Stimulated activated CD4-positive, alpha-beta T cell treated with anti-CD3 and anti-CD28 coated beads, Interleukin-1b, Interleukin-23, amount 100 ng/mL, for 1 hour (primary cell): ENCODE data around the gene ZNF534.
"Not testable (repeated sequence)": the region's sequence is repeated elsewhere in the genome, so short reads cannot be mapped to it uniquely, and the experiment has no call there.

Source experiments
- DNase-seq, 2 donors: peaks; one replicate each; pipeline ENCODE4 v3.0.0-alpha.2; 2020; ENCODE audit warnings: low read depth in 2 of 2

The ZNF534 gene

DNA sequence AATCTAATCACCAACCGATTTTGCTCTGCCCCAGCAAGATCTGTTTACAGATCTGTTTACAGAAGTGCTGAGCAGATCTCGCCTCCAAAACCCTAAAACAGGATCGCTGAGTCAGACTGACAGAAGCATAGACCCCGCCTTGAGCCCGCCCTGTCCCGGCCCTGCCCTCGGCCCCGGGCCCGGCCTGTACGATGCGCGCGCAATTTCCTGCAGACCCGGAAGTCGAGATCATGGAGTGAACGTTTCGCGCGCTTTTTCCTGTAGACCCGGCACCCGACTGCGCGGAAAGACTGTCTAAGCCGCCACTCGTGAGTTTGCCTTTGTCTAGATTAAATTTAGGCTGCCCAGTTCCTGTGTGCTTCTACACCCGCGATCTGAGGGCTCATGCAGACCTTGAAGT lies at the start of gene ZNF534:
Gene ZNF534 (plus strand): TSS at position 212 of the 400 bp plus-strand sequence. CDS start 2,327 bp downstream, outside the sequence.
- no peak for DNase-seq

DNA sequence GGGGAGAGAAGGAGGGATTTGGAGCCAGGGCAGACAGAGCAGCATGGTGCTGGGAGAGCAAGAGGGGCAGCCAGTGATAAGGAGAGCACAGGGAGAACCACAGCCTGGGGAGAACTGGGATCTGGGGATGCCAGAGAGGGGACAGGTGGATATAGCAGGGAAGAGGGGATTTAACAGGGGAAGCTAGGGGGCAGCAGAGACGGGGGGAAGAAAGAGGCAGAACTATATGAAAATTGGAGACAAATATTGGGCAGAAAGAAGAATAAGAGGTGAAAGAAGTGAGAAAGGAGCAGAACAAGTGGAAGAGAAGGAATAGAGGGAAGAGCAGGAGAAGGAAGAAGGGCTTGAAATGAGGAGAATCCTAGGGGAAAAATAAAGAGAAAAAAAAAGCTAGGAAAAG lies 37.8 kb upstream of the ZNF534 start:
- no peak for DNase-seq

DNA sequence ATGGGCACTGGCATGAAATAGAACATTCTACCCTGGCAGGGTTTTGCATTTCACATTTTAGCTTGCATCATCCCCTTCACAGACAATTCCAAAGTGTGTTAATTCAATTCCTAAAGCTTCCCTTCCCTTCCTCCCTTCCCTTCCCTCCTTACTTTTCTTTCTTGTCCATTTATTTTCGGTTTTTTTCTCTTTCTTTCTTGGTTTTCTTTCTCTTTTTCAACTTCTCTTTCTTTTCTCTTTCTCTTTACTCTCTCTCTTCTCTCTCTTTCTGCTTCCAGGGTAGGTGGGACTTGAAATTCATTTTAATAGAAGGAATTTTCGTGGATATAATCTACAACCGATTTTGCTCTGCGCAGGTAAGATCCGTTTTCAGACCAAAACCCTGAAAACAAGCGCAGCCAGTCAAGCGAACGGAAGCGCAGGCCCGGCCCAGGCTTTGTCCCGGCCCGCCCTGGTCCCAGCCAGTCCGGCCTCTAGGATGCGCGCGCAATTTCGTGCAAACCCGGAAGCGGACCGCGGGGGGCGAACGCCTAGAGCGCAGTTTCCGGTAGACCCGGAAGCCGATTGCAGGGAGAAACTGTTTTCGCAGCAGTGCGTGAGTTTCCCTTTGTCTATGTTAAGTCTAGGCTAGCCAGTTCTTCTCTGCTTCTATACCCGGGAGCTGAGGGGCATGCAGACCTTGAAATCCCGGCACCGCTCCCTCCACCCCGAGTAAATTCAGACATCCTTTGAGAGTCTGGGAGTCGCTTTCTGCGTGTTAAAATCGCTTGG lies 31.5 kb upstream of the ZNF534 start, which contains the start of gene ZNF528:
Gene ZNF528 (plus strand): TSS at position 540 of the 771 bp plus-strand sequence. CDS start 4,165 bp downstream, outside the sequence.
- peak; percentile 77 to 88 for DNase-seq

DNA sequence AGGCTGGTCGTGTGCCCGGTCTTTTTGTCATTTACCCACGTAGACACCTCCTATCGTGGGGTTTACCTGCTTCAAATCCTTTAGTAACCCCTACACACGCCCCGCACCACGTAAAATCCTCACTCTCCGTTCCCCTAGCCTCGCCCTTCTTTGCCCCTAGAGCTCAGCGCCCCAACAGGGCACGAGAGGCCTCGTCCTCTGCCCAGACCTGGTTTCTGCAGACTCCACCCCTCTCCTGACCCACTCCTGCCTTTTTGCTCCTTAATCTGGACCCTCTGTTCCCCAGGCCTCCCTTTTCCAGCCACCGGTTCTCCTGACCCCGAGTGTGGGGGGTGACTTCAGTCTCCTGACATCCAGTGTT lies 30.9 kb upstream of the ZNF534 start:
- DNase-seq, result no peak

DNA sequence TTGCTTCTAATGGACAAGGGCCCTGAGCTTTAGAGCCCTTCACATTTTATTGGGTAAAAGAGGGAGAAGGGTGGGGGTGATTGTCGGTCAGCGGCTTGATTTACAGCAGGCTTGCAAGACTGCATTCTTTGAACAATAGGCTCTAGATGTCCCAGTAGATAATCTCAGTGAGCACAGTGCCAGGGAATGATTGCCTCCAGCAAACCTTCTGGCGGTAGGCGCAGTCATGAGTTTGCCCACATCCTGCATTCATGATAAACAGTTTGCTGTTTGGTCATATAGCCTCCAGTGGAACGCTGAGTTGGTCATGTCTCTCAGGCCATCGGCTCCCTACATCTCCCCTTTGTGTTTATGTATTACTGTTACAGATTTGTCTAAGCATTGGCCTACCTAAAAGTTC lies 18.7 kb upstream of the ZNF534 start:
- no peak for DNase-seq

DNA sequence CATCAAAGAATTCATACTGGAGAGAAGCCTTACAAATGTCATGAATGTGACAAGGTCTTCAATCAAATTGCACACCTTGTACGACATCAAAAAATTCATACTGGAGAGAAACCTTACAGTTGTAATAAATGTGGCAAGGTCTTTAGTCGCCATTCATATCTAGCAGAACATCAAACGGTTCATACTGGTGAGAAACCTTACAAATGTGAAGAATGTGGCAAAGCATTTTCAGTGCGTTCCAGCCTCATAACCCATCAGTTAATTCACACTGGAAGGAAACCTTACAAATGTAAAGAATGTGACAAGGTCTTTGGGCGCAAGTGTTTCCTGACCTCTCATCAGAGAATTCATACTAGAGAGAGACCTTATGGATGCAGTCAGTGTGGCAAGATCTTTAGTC lies 13.2 kb upstream of the ZNF534 start:
- no peak for DNase-seq

DNA sequence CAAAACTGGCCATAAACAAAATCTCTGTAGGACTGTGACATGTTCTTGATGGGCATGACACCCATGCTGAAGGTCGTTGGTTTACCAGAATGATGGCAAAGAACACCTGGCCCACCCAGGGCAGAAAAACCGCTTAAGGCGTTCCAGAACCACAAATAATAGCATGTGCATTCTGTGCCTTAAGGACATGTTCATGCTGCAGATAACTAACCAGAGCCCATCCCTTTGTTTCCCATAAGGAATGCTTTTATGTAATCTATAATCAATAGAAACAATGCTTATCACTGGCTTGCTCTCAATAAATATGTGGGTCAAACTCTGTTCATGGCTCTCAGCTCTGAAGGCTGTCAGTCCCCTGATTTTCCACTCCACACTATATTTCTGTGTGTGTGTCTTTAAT lies 13.2 kb downstream of the ZNF534 start:
- no peak for DNase-seq

DNA sequence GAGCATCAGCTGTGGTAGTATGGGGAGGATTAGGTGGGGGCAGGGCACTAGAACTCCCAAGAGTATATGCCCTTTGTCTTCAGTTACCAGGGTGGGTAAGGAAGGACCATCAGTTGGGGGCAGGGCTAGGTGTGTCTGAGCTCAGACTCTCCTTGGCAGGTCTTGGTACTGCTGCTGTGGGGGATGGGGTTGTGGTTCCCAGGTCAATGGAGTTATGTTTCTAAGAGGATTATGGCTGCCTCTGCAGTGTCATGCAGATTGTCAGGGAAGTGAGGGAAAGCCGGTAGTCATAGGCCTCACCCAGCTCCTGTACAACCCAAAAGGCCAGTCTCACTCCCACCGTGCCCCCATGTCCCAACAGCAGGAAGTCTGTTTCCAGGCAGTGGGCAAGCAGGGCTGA lies 15.6 kb downstream of the ZNF534 start:
- DNase-seq, result no peak

DNA sequence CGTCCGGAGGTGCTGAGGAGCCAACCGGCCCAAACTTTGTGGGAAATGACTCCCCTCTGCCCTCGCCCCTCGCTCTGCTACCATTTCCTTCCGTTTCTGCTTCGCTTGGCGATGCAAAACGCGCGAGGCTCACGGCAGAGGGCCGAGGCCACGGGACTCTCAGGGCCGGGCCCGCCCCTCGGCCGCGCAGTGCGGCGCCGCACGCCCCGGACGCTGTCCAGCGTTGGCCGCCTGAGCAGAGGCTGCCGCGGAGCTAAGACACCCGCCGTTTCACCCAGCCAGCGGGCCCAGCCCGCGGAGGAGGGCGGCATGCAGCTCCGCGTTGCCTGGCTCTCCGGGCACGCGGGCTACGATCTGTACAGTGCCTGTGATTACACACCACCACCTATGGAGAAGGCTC lies 22.3 kb downstream of the ZNF534 start:
- no peak for DNase-seq

DNA sequence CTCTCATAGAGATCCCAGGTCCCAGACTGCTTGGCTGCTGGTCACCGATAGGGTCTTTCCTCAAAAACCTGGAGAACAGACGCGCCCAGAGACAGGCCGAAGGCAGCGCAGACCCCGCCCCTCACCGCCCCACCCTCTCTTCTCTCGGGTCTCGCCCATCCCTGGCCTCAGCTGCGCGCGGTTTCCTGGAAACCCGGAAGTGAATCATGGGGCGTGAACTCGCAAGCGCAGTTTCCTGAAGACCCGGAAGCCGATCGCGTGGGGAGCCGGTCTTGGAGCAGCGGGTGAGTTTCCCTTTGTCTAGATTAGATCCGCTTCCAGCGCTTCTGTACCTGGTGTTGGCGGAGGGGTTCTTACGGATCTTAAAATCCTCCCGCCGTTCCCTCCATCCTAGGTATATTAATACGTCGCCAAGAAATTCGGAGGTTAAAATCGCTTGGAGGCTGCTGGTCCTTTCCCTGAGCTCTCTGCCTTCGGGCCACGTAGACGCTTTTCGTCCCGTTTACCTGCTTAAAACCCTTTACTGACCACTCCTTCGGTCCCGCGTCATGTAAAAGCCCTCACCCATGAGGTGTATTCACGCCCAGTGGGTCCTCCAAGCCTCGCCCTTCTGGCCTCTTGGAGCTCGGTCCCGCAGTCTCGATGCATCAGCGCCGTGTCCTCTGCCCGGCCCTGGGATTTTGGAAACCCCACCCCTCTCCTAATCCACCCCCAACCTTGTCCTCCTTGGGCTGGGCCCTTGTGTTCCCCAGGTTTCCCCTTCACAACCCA lies 24.6 kb downstream of the ZNF534 start, which contains the start of gene ZNF578:
Gene ZNF578 (plus strand): TSS at position 230 of the 771 bp plus-strand sequence. CDS start 48,293 bp downstream, outside the sequence.
- peak in 1 of 2 donors; percentile 31 for DNase-seq

DNA sequence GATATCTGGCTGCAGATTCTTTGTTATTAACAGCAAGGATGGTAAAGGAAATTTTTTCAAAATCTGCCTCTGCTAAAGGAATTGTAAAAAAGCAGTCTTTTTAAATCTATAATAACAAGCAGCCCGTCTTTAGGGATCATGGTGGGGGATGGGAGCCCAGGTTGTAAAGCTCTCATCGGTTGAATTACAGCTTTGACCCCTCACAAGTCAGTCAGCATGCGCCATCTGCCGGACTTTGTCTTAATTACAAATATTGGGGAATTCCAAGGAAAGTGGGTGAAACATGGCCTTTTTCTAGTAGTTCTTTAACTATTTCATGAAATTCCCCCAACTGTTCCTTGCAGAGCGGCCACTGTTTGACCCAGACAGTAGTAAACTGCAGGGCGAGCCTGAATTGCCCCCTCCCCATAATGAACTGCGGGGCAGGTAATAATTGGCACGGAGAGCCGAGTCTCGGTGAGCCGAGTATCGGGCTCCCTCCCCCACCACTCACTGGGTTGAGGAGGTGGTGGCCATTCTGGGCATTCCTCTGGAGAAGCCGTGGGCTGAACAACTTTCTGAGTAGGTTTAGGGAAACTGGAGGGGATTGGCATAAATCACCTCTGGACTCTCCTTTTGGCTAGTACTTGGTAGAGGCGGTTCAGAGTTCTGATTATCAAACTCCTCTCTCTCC lies 36.0 kb downstream of the ZNF534 start:
- DNase-seq, result no peak

DNA sequence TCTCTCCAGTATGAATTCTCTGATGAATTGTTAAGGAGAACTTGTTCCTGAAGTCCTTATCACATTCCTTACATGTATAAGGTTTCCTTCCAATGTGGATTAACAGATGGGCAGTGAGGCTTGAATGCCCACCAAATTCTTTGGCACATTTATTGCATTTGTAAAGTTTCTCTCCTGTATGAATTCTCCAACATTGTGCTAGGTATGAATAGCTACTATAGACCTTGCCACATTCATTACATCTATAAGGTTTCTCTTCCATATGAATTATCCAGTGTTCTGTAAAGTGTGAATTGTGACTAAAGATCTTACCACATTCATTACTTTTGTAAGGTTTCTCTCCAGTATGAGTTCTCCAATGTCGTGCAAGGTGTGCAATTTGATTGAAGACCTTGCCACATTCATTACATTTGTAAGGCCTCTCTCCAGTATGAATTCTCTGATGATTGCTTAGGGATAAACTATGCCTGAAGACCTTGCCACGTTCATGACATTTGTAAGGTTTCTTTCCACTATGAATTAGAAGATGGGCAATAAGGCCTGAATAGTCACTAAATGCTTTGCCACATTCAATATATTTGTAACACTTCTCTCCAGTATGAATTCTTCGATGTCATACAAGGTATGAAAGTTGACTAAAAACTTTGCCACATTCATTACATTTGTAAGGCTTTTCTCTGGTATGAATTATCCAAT lies 44.9 kb downstream of the ZNF534 start:
- no peak for DNase-seq

DNA sequence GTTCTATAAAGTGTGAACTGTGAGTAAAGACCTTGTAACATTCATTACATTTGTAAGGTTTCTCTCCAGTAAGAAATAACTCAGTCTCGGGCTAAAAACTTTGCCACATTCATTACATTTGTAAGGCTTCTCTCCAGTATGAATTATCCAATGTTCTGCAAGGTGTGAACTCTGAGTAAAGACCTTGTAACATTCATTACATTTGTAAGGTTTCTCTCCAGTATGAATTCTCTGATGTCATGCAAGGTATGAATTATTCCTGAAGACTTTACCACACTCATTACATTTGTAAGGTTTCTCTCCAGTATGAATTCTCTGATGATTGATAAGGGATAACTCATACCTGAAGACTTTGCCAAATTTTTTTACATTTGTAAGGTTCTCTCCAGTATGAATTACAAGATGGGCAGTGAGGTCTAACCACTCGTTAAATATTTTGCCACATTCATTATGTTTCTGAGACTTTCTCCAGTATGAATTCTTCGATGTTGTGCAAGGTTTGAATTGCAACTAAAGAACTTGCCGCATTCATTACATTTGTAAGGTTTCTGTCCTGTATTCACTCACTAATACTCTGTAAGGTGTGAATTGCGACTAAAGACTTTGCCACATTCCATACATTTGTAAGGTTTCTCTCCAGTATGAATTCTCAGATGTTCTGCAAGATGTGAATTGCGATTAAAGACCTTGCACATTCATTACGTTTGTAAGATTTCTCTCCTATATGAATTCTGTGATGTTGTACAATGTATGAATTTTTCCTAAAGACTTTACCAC lies 45.6 kb downstream of the ZNF534 start:
- DNase-seq, result no peak

DNA sequence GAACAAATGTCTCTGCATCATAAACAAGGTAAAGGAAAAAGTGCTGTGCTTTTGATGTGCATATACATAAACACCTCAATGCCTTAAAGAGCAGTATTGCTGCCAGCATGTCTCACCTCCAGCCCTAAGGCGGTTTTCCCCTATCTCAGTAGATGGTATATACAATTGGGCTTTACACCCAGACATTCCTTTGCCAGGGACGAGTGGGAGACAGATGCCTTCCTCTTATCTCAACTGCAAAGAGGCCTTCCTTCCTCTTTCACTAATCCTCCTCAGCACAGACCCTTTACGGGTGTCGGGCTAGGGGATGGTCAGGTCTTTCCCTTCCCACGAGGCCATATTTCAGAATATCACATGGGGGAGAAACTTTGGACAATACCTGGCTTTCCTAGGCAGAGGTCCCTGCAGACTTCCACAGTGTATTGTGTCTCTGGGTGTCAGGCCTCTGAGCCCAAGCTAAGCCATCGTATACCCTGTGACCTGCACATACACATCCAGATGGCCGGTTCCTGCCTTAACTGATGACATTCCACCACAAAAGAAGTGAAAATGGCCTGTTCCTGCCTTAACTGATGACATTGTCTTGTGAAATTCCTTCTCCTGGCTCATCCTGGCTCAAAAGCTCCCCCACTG lies 55.3 kb downstream of the ZNF534 start:
- not testable (repeated sequence) for DNase-seq

DNA sequence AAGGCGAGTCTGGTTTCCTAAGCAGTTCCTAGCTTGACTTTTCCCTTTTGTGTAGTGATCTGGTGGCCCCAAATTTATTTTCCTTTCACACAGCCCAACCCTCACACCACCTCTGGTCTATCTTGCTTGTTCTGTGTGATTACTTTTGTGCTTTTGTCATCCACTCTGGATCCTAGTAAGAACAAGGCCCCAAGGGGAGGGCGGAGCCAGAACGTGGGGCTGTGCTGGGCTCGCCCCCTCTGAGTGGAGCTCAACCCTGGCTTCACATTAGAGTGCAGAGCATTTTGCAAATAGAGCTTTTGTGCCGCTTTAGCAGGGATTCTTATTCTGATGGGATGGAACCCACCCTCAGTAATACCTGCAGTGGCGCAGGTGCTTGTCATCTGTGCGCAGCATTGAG lies 56.1 kb downstream of the ZNF534 start:
- DNase-seq, result not testable (repeated sequence)

DNA sequence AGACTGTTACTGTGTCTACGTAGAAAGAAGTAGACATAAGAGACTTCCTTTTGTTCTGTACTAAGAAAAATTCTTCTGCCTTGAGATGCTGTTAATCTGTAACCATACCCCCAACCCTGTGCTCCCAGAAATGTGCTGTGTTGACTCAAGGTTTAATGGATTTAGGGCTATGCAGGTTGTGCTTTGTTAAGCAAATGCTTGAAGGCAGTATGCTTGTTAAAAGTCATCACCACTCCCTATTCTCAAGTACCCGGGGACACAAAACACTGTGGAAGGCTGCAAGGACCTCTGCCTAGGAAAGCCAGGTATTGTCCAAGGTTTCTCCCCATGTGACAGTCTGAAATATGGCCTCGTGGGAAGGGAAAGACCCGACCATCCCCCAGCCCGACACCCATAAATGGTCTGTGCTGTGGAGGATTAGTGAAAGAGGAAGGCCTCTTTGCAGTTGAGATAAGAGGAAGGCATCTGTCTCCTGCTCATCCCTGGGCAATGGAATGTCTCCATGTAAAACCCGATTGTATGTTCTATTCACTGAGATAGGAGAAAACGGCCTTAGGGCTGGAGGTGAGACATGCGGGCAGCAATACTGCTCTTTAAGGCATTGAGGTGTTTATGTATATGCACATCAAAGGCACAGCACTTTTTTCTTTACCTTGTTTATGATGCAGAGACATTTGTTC lies 56.8 kb downstream of the ZNF534 start:
- DNase-seq, result not testable (repeated sequence)

DNA sequence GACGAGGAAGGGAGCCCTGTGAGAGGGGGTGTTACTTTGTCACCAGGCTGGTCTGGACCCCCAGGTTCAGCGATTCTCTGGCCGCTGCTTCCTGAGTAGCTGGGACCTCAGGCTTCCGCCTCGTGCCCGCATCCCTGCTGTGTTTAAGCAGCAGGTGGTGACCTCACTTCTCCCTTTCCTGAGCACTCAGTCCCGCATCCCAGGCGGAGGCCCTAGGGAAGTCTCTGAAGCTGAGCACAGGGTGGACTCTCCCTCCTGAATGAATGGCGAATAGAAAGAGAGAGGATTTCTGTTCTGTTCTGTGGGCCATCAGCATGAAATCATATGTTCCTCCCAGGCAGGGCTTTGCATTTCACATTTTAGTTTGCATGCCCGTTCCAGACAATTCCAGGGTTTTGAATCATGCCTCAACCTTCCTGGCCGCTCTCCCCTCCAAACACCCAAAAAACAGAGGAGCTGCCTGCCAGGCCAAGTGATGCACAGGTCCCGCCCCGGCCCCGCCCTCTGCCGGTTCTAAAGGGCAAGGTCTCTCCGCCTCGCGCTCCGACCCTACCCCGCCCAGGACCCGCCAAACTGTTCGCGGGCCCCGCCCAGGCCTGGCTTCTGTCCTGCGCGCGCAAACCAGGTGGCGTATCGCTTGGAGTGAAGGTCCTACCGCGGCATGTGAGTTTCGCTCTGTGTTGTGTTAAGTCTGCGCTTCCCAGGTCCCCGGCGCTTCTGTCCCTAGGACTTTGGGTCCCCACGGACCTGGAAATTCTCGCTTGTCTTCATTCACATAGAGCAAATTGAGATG lies 63.4 kb downstream of the ZNF534 start:
- DNase-seq, result no peak

DNA sequence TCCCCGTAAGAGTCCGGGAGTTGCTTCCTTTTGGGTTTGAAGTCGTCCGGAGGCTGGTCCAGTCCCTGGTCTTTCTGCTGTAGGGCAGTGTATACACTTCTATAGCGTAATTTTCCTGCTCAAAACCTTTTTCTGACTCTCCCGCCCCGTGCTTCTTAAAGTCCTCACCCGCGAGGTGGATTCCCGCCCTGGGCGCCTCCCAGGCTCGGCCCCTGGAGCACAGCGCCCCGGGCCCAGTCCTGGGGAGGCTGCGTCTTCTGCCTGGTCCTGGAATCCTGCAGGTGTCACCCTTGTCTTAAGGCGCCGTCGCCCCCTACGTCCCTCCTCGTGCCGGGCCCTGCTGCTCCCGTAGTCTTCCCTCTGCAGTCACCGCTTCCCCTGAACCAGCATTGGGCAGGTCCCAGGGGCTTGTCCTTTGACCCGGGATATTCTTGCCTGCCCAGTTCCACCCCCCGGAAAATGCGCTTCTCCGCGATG lies 64.1 kb downstream of the ZNF534 start:
- DNase-seq, result no peak

DNA sequence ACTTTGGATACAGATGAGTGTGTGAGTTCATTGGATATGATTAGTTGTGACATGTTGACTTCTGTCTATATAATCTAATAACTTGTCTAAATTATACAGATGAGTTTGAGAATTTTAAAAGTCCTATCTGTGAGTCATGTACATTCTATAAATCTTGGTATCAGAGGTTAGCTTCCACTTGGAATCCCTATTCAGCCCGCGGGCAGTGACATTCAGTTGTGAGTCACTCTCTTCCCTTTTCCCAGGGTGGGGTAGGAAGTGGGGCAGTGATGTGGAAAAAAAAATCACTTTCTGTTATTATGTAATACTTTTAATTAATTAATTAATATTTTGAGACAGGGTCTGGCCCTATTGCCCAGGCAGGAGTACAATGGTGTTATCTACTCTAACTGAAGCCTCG lies 65.6 kb downstream of the ZNF534 start:
- DNase-seq, result no peak
